Hepatocyte (in vitro differentiated cells): ENCODE measurements around the gene RNF4. TPM values are rescaled to one million over a fixed set of nuclear protein-coding genes. Genes with fewer than 3 reads are reported as not detected.

Experiments
- DNase-seq: peaks from one replicate; pipeline ENCODE4 v3.0.0-alpha.2; 2016; ENCODE audit warnings: low spot score
- H2AFZ ChIP-seq: fragments of 200-600 bp; sonication (generic); 2 replicates; pipeline ENCODE4 v1.6.0; 2016; ENCODE audit warnings: antibody characterized with exemption, mild to moderate bottlenecking
- H3K27ac ChIP-seq: fragments of 200-600 bp; sonication (generic); 2 replicates; pipeline ENCODE4 v1.5.1; 2016; ENCODE audit warnings: mild to moderate bottlenecking
- H3K27me3 ChIP-seq: fragments of 200-600 bp; sonication (generic); 2 replicates; pipeline ENCODE4 v1.6.1; 2016
- H3K36me3 ChIP-seq: fragments of 200-600 bp; sonication (generic); replicated peaks from 2 replicates; pipeline ENCODE4 v1.5.1; 2016; ENCODE audit warnings: low read depth; ENCODE audit not compliant: insufficient read depth
- H3K4me1 ChIP-seq: fragments of 200-600 bp; sonication (generic); 2 replicates; pipeline ENCODE4 v1.5.1; 2016; ENCODE audit warnings: mild to moderate bottlenecking, moderate library complexity; ENCODE audit not compliant: insufficient read depth
- H3K4me2 ChIP-seq: fragments of 200-600 bp; sonication (generic); 2 replicates; pipeline ENCODE4 v1.6.0; 2016
- H3K4me3 ChIP-seq: fragments of 200-600 bp; sonication (generic); 2 replicates; pipeline ENCODE4 v1.5.1; 2016; ENCODE audit warnings: mild to moderate bottlenecking
- H3K79me2 ChIP-seq: fragments of 200-600 bp; sonication (generic); 2 replicates; pipeline ENCODE4 v1.6.0; 2017; ENCODE audit warnings: mild to moderate bottlenecking
- H3K9me2 ChIP-seq: fragments of 200-600 bp; sonication (generic); replicated peaks from 2 replicates; pipeline ENCODE4 v1.6.0; 2017; ENCODE audit warnings: mild to moderate bottlenecking; ENCODE audit not compliant: insufficient read depth
- H3K9me3 ChIP-seq: fragments of 200-600 bp; sonication (generic); 2 replicates; pipeline ENCODE4 v1.5.1; 2016; ENCODE audit warnings: low read depth, mild to moderate bottlenecking
- H4K20me1 ChIP-seq: fragments of 200-600 bp; sonication (generic); 2 replicates; pipeline ENCODE4 v1.6.0; 2016; ENCODE audit warnings: mild to moderate bottlenecking; ENCODE audit not compliant: insufficient read depth, poor library complexity, severe bottlenecking
- CTCF ChIP-seq: fragments of 200-600 bp; sonication (generic); IDR thresholded peaks from 2 replicates; pipeline ENCODE4 v1.5.1; 2016; ENCODE audit warnings: antibody characterized with exemption, mild to moderate bottlenecking; ENCODE audit not compliant: poor library complexity
- EZH2 ChIP-seq: fragments of 200-600 bp; sonication (generic); IDR thresholded peaks from 2 replicates; pipeline ENCODE4 v1.6.1; 2016; ENCODE audit warnings: antibody characterized with exemption, mild to moderate bottlenecking, borderline replicate concordance
- EZH2phosphoT487 ChIP-seq: fragments of 200-600 bp; sonication (generic); IDR thresholded peaks from one replicate; pipeline ENCODE4 v1.6.1; 2018; ENCODE audit warnings: antibody characterized with exemption, mild to moderate bottlenecking, low read depth, moderate library complexity; ENCODE audit not compliant: unreplicated experiment, severe bottlenecking
- WGBS: methylation state at CpG from one replicate; pipeline ENCODE4 v1.1.6; 2016; ENCODE audit warnings: low lambda C conversion rate; ENCODE audit errors: missing lambda C conversion rate; 5-methylcytosine and 5-hydroxymethylcytosine counted together
- polyA plus RNA-seq: library from polyadenylated mRNA; unstranded; fragments of >200 nt; fragmentation: Nextera tagmentation; extraction: Ambion mirVana; gene quantifications from 2 replicates; pipeline ENCODE4 v1.2.1, GENCODE V29; 2016
- total RNA-seq: library from RNA; depleted of rRNA; stranded (reverse); fragments of >200 nt; gene quantifications from 2 replicates; pipeline ENCODE4 v1.2.3, GENCODE V29; 2014

The RNF4 gene
- total and polyA plus RNA-seq, 2 experiments from 2014 or later: 42.4 to 50.3 TPM

- no peaks in the 10 kb centered on the region for H3K36me3 ChIP-seq
- peaks cover 47% of the 10 kb centered on the region for H3K4me1 ChIP-seq
- DNase-seq: no peak
- peaks cover 100% of the 10 kb centered on the region for H3K79me2 ChIP-seq
- no peak for TF ChIP-seq EZH2phosphoT487
- no peak for TF ChIP-seq CTCF
- TF ChIP-seq EZH2: no peak
- H3K27ac ChIP-seq: no peak overlapping the region
- no peaks in the 10 kb centered on the region for H3K9me3 ChIP-seq
- H2AFZ ChIP-seq: no peak overlapping the region
- peak overlapping the region; percentile 52 for H3K4me2 ChIP-seq
- H4K20me1 ChIP-seq: peaks cover 100% of the 10 kb centered on the region
- no peak overlapping the region for H3K4me3 ChIP-seq
- WGBS: 87% methylated on average over 4 of the region's 4 CpGs
- H3K27me3 ChIP-seq: no peaks in the 10 kb centered on the region
- H3K9me2 ChIP-seq: no peaks in the 10 kb centered on the region
Observed at GRCh38 chr4:2482192-2482591, 13.3 kb downstream of the RNF4 start.

GRCh38 chr4:2482693-2483092, 13.8 kb downstream of the RNF4 start:
- H3K4me2 ChIP-seq: peak overlapping the region; percentile 52
- H3K79me2 ChIP-seq: peaks cover 100% of the 10 kb centered on the region
- no peaks in the 10 kb centered on the region for H3K27me3 ChIP-seq
- H3K36me3 ChIP-seq: no peaks in the 10 kb centered on the region
- H4K20me1 ChIP-seq: peaks cover 100% of the 10 kb centered on the region
- H3K4me3 ChIP-seq: no peak overlapping the region
- H3K27ac ChIP-seq: no peak overlapping the region
- no peak for DNase-seq
- TF ChIP-seq CTCF (no peak), EZH2 (no peak), EZH2phosphoT487 (no peak)
- WGBS: 63% methylated on average over 3 of the region's 3 CpGs
- no peak overlapping the region for H2AFZ ChIP-seq
- H3K9me3 ChIP-seq: no peaks in the 10 kb centered on the region
- H3K4me1 ChIP-seq: peaks cover 42% of the 10 kb centered on the region
- H3K9me2 ChIP-seq: no peaks in the 10 kb centered on the region

- Histone ChIP-seq H2AFZ (no peak overlapping the region), H3K36me3 (no peaks in the 10 kb centered on the region), H3K4me1 (peaks cover 37% of the 10 kb centered on the region), H3K79me2 (peaks cover 100% of the 10 kb centered on the region), H3K9me3 (no peaks in the 10 kb centered on the region), H3K4me3 (no peak overlapping the region), H3K27ac (no peak overlapping the region), H3K4me2 (peak overlapping the region; percentile 52), H3K27me3 (no peaks in the 10 kb centered on the region), H4K20me1 (peaks cover 100% of the 10 kb centered on the region), H3K9me2 (no peaks in the 10 kb centered on the region)
- 98% methylated on average over 3 of the region's 3 CpGs for WGBS
- DNase-seq: no peak
- TF ChIP-seq EZH2phosphoT487 (no peak), CTCF (no peak), EZH2 (no peak)
Observed at GRCh38 chr4:2483237-2483636, 14.3 kb downstream of the RNF4 start.

GRCh38 chr4:2484185-2484584, 15.3 kb downstream of the RNF4 start:
- H4K20me1 ChIP-seq: peaks cover 100% of the 10 kb centered on the region
- peaks cover 100% of the 10 kb centered on the region for H3K79me2 ChIP-seq
- H3K36me3 ChIP-seq: no peaks in the 10 kb centered on the region
- no peaks in the 10 kb centered on the region for H3K9me3 ChIP-seq
- WGBS: 95% methylated on average over 6 of the region's 6 CpGs
- no peaks in the 10 kb centered on the region for H3K9me2 ChIP-seq
- TF ChIP-seq EZH2phosphoT487: no peak
- TF ChIP-seq CTCF: no peak
- no peak for TF ChIP-seq EZH2
- peaks cover 27% of the 10 kb centered on the region for H3K4me1 ChIP-seq
- H2AFZ ChIP-seq: no peak overlapping the region
- H3K27me3 ChIP-seq: no peaks in the 10 kb centered on the region
- no peak overlapping the region for H3K4me2 ChIP-seq
- H3K4me3 ChIP-seq: no peak overlapping the region
- DNase-seq: no peak
- H3K27ac ChIP-seq: no peak overlapping the region
